ENCODE results near the gene SRCIN1. TPM values are rescaled to one million over a fixed set of nuclear protein-coding genes. Genes with fewer than 3 reads are reported as not detected.

The SRCIN1 gene
- total RNA-seq, 1 donor from 2014 or later = 3.5 TPM

GRCh38 chr17:38562215-38562569 lies 43.6 kb downstream of the SRCIN1 start:
- DNase-seq = no peak

GRCh38 chr17:38561416-38562214 lies 44.1 kb downstream of the SRCIN1 start:
- no peak for DNase-seq

- DNase-seq = no peak
Measured at GRCh38 chr17:38560503-38561318, 45.0 kb downstream of the SRCIN1 start.

- DNase-seq = no peak
Measured at GRCh38 chr17:38559880-38560230, 45.9 kb downstream of the SRCIN1 start.

- no peak for DNase-seq
Measured at GRCh38 chr17:38559051-38559879, 46.5 kb downstream of the SRCIN1 start.

- DNase-seq = no peak
Measured at GRCh38 chr17:38558728-38559050, 47.1 kb downstream of the SRCIN1 start.

GRCh38 chr17:38557836-38558727 lies 47.7 kb downstream of the SRCIN1 start:
- DNase-seq = peak; percentile 70

GRCh38 chr17:38557396-38557795 lies 48.4 kb downstream of the SRCIN1 start:
- no peak for DNase-seq

GRCh38 chr17:38556239-38556638 lies 49.5 kb downstream of the SRCIN1 start:
- no peak for DNase-seq

- no peak for DNase-seq
Measured at GRCh38 chr17:38554430-38555350, 51.1 kb downstream of the SRCIN1 start.

- DNase-seq = no peak
Measured at GRCh38 chr17:38552343-38552742, 53.4 kb downstream of the SRCIN1 start.

- no peak for DNase-seq
Measured at GRCh38 chr17:38551121-38551520, 54.6 kb downstream of the SRCIN1 start.

GRCh38 chr17:38550661-38551060 lies 55.1 kb downstream of the SRCIN1 start:
- DNase-seq = no peak

GRCh38 chr17:38549285-38549684 lies 56.5 kb downstream of the SRCIN1 start:
- no peak for DNase-seq

- no peak for DNase-seq
Measured at GRCh38 chr17:38547444-38547843, 58.3 kb downstream of the SRCIN1 start.

- DNase-seq = no peak
Measured at GRCh38 chr17:38546396-38546795, 59.4 kb downstream of the SRCIN1 start.

GRCh38 chr17:38545531-38546225 lies 60.1 kb downstream of the SRCIN1 start:
- no peak for DNase-seq

GRCh38 chr17:38544839-38545209 lies 60.9 kb downstream of the SRCIN1 start:
- DNase-seq = no peak

- no peak for DNase-seq
Measured at GRCh38 chr17:38544175-38544838, 61.4 kb downstream of the SRCIN1 start.
